Measurements from ENCODE around the gene AMH. TPM values are rescaled to one million over a fixed set of nuclear protein-coding genes. Genes with fewer than 3 reads are reported as not detected.
A peak's percentile ranks its signal among the peaks of the same experiment; 100 is the strongest.

The AMH gene
- total and polyA plus RNA-seq, 5 donors from 2014 or later: 3.5 TPM; not detected in 4

- DNase-seq: no peak
- H3K4me1 ChIP-seq (ENCODE audit: control insufficient read depth, insufficient read depth, low read length, poor library complexity, severe bottlenecking): peaks cover 41% of the 10 kb centered on the region
- peaks cover 19% of the 10 kb centered on the region for H3K36me3 ChIP-seq (ENCODE audit: control insufficient read depth, insufficient read depth, low read length)
- H3K27me3 ChIP-seq (ENCODE audit: control insufficient read depth, insufficient read depth, low read length): no peaks in the 10 kb centered on the region
- Mint-ChIP-seq H3K4me1 (peaks cover 0 to 19% (median 0%) of the 10 kb centered on the region in 4 donors), H3K36me3 (no peaks in the 10 kb centered on the region), H3K27ac (no peak overlapping the region), H3K9me3 (no peaks in the 10 kb centered on the region), H3K27me3 (peaks cover 12% of the 10 kb centered on the region), H3K4me3 (no peak overlapping the region)
- H3K9me3 ChIP-seq (ENCODE audit: control insufficient read depth in 2 of 2, low read length in 2 of 2): no peaks in the 10 kb centered on the region
- no peak for ATAC-seq (ENCODE audit: low read depth in 2 of 2)
- no peak overlapping the region for H3K27ac ChIP-seq (ENCODE audit: insufficient read depth, low read length, poor library complexity, severe bottlenecking)
- no peak overlapping the region for H3K4me3 ChIP-seq (ENCODE audit: low read depth, low read length)
Measured at GRCh38 chr19:2250766-2251105, 1.6 kb downstream of the AMH start.

GRCh38 chr19:2251106-2252054, 2.3 kb downstream of the AMH start:
- H3K9me3 ChIP-seq (ENCODE audit: control insufficient read depth in 2 of 2, low read length in 2 of 2): no peaks in the 10 kb centered on the region
- no peak overlapping the region for H3K4me3 ChIP-seq (ENCODE audit: low read depth, low read length)
- H3K36me3 ChIP-seq (ENCODE audit: control insufficient read depth, insufficient read depth, low read length): peaks cover 12% of the 10 kb centered on the region
- H3K4me3 Mint-ChIP-seq: peak overlapping the region in 3 of 4 donors; percentile 50 to 87 (median 82)
- peak; percentile 11 to 29 for ATAC-seq (ENCODE audit: low read depth in 2 of 2)
- peaks cover 41% of the 10 kb centered on the region for H3K4me1 ChIP-seq (ENCODE audit: control insufficient read depth, insufficient read depth, low read length, poor library complexity, severe bottlenecking)
- H3K9me3 Mint-ChIP-seq: no peaks in the 10 kb centered on the region
- H3K27ac Mint-ChIP-seq: no peak overlapping the region
- peak in 1 of 3 donors; percentile 33 for DNase-seq
- H3K27me3 ChIP-seq (ENCODE audit: control insufficient read depth, insufficient read depth, low read length): no peaks in the 10 kb centered on the region
- peaks cover 0 to 21% (median 0%) of the 10 kb centered on the region in 4 donors for H3K4me1 Mint-ChIP-seq
- H3K27ac ChIP-seq (ENCODE audit: insufficient read depth, low read length, poor library complexity, severe bottlenecking): no peak overlapping the region
- peaks cover 12% of the 10 kb centered on the region for H3K27me3 Mint-ChIP-seq
- H3K36me3 Mint-ChIP-seq: no peaks in the 10 kb centered on the region

- Histone ChIP-seq H3K9me3 (ENCODE audit: control insufficient read depth in 2 of 2, low read length in 2 of 2) (no peaks in the 10 kb centered on the region), H3K4me3 (ENCODE audit: low read depth, low read length) (no peak overlapping the region), H3K4me1 (ENCODE audit: control insufficient read depth, insufficient read depth, low read length, poor library complexity, severe bottlenecking) (peaks cover 46% of the 10 kb centered on the region), H3K27me3 (ENCODE audit: control insufficient read depth, insufficient read depth, low read length) (no peaks in the 10 kb centered on the region), H3K27ac (ENCODE audit: insufficient read depth, low read length, poor library complexity, severe bottlenecking) (no peak overlapping the region), H3K36me3 (ENCODE audit: control insufficient read depth, insufficient read depth, low read length) (peaks cover 4% of the 10 kb centered on the region)
- ATAC-seq (ENCODE audit: low read depth in 2 of 2) (no peak), DNase-seq (peak in 1 of 3 donors; percentile 31)
- H3K9me3 Mint-ChIP-seq: no peaks in the 10 kb centered on the region
- peaks cover 0 to 28% (median 2%) of the 10 kb centered on the region in 4 donors for H3K4me1 Mint-ChIP-seq
- H3K27me3 Mint-ChIP-seq: peaks cover 12% of the 10 kb centered on the region
- peak overlapping the region in 1 of 3 donors; percentile 45 for H3K27ac Mint-ChIP-seq
- H3K36me3 Mint-ChIP-seq: no peaks in the 10 kb centered on the region
- H3K4me3 Mint-ChIP-seq: peak overlapping the region in 3 of 4 donors; percentile 81 to 90 (median 82)
Measured at GRCh38 chr19:2252055-2252796, 3.1 kb downstream of the AMH start.

- Mint-ChIP-seq H3K36me3 (no peaks in the 10 kb centered on the region), H3K4me3 (peak overlapping the region; percentile 81 to 90 (median 86)), H3K27ac (peak overlapping the region in 1 of 3 donors; percentile 45), H3K4me1 (peaks cover 0 to 33% (median 3%) of the 10 kb centered on the region in 4 donors), H3K9me3 (no peaks in the 10 kb centered on the region), H3K27me3 (peaks cover 12% of the 10 kb centered on the region)
- peaks cover 51% of the 10 kb centered on the region for H3K4me1 ChIP-seq (ENCODE audit: control insufficient read depth, insufficient read depth, low read length, poor library complexity, severe bottlenecking)
- no peak overlapping the region for H3K4me3 ChIP-seq (ENCODE audit: low read depth, low read length)
- DNase-seq: peak in 1 of 3 donors; percentile 25
- no peak for ATAC-seq (ENCODE audit: low read depth in 2 of 2)
- H3K36me3 ChIP-seq (ENCODE audit: control insufficient read depth, insufficient read depth, low read length): no peaks in the 10 kb centered on the region
- H3K27ac ChIP-seq (ENCODE audit: insufficient read depth, low read length, poor library complexity, severe bottlenecking): no peak overlapping the region
- H3K27me3 ChIP-seq (ENCODE audit: control insufficient read depth, insufficient read depth, low read length): no peaks in the 10 kb centered on the region
- H3K9me3 ChIP-seq (ENCODE audit: control insufficient read depth in 2 of 2, low read length in 2 of 2): no peaks in the 10 kb centered on the region
Measured at GRCh38 chr19:2252797-2253105, 3.6 kb downstream of the AMH start.

GRCh38 chr19:2253106-2254063, 4.3 kb downstream of the AMH start:
- peak; percentile 43 to 57 for ATAC-seq (ENCODE audit: low read depth in 2 of 2)

GRCh38 chr19:2254064-2254872, 5.1 kb downstream of the AMH start:
- Histone ChIP-seq H3K4me3 (ENCODE audit: low read depth, low read length) (no peak overlapping the region), H3K4me1 (ENCODE audit: control insufficient read depth, insufficient read depth, low read length, poor library complexity, severe bottlenecking) (peaks cover 66% of the 10 kb centered on the region), H3K36me3 (ENCODE audit: control insufficient read depth, insufficient read depth, low read length) (no peaks in the 10 kb centered on the region), H3K9me3 (ENCODE audit: control insufficient read depth in 2 of 2, low read length in 2 of 2) (no peaks in the 10 kb centered on the region), H3K27me3 (ENCODE audit: control insufficient read depth, insufficient read depth, low read length) (no peaks in the 10 kb centered on the region), H3K27ac (ENCODE audit: insufficient read depth, low read length, poor library complexity, severe bottlenecking) (no peak overlapping the region)
- Mint-ChIP-seq H3K4me3 (peak overlapping the region; percentile 52 to 84 (median 62)), H3K27me3 (peaks cover 17% of the 10 kb centered on the region), H3K4me1 (peaks cover 4 to 46% (median 11%) of the 10 kb centered on the region in 4 donors), H3K9me3 (no peaks in the 10 kb centered on the region), H3K36me3 (no peaks in the 10 kb centered on the region), H3K27ac (peak overlapping the region in 2 of 3 donors; percentile 20 to 56)
- no peak for DNase-seq
- no peak for ATAC-seq (ENCODE audit: low read depth in 2 of 2)

More at GRCh38 chr19:2253106-2254063, 4.3 kb downstream of the AMH start:
- Mint-ChIP-seq H3K27ac (peak overlapping the region in 2 of 3 donors; percentile 56 to 69), H3K36me3 (no peaks in the 10 kb centered on the region), H3K4me3 (peak overlapping the region; percentile 81 to 90 (median 86)), H3K27me3 (peaks cover 17% of the 10 kb centered on the region), H3K4me1 (peaks cover 4 to 39% (median 9%) of the 10 kb centered on the region in 4 donors), H3K9me3 (no peaks in the 10 kb centered on the region)
- peaks cover 57% of the 10 kb centered on the region for H3K4me1 ChIP-seq (ENCODE audit: control insufficient read depth, insufficient read depth, low read length, poor library complexity, severe bottlenecking)
- no peaks in the 10 kb centered on the region for H3K27me3 ChIP-seq (ENCODE audit: control insufficient read depth, insufficient read depth, low read length)
- peak; percentile 27 to 73 (median 54) for DNase-seq
- no peak overlapping the region for H3K27ac ChIP-seq (ENCODE audit: insufficient read depth, low read length, poor library complexity, severe bottlenecking)
- H3K4me3 ChIP-seq (ENCODE audit: low read depth, low read length): peak overlapping the region; percentile 19
- H3K9me3 ChIP-seq (ENCODE audit: control insufficient read depth in 2 of 2, low read length in 2 of 2): no peaks in the 10 kb centered on the region
- no peaks in the 10 kb centered on the region for H3K36me3 ChIP-seq (ENCODE audit: control insufficient read depth, insufficient read depth, low read length)
